Measurements from ENCODE around the gene PSG2.
"Not testable (repeated sequence)": the region's sequence is repeated elsewhere in the genome, so short reads cannot be mapped to it uniquely, and the experiment has no call there.

PSG2 gene

GRCh38 chr19:43124360-43124759 is 41.9 kb upstream of the PSG2 start:
- Histone ChIP-seq H3F3A (ENCODE audit: low read depth) (no peaks in the 10 kb centered on the region), H4K20me1 (ENCODE audit: insufficient read depth, low read length, poor library complexity, severe bottlenecking) (no peaks in the 10 kb centered on the region), H3K36me3 (ENCODE audit: insufficient read depth, low read length) (no peaks in the 10 kb centered on the region)

GRCh38 chr19:43120433-43121026 is 38.0 kb upstream of the PSG2 start:
- not testable (repeated sequence) for H3K27me3 ChIP-seq (ENCODE audit: insufficient read depth, low read length, poor library complexity, severe bottlenecking); H3K4me3 ChIP-seq (ENCODE audit: low read length, poor library complexity, severe bottlenecking); H3K4me1 ChIP-seq (ENCODE audit: insufficient read depth, low read length, poor library complexity, severe bottlenecking); H2AFZ ChIP-seq (ENCODE audit: low read length); H4K20me1 ChIP-seq (ENCODE audit: insufficient read depth, low read length, poor library complexity, severe bottlenecking); H3F3A ChIP-seq (ENCODE audit: low read depth); H3K9me3 ChIP-seq (ENCODE audit: insufficient read depth, low read depth, low read length); H3K36me3 ChIP-seq (ENCODE audit: insufficient read depth, low read length); H3K79me2 ChIP-seq (ENCODE audit: insufficient read depth, low read length); H3K9me2 ChIP-seq (replicated peaks; ENCODE audit: low read depth, low read length); H3K9ac ChIP-seq (ENCODE audit: low read depth, low read length, poor library complexity, severe bottlenecking); H3K4me2 ChIP-seq (ENCODE audit: low read depth, low read length, poor library complexity, severe bottlenecking)

More at GRCh38 chr19:43124360-43124759, 41.9 kb upstream of the PSG2 start:
- Histone ChIP-seq H2AFZ (ENCODE audit: low read length) (no peak overlapping the region), H3K9ac (ENCODE audit: low read depth, low read length, poor library complexity, severe bottlenecking) (no peak overlapping the region), H3K79me2 (ENCODE audit: insufficient read depth, low read length) (no peaks in the 10 kb centered on the region), H3K4me3 (ENCODE audit: low read length, poor library complexity, severe bottlenecking) (no peak overlapping the region), H3K9me2 (replicated peaks; ENCODE audit: low read depth, low read length) (no peaks in the 10 kb centered on the region), H3K27me3 (ENCODE audit: insufficient read depth, low read length, poor library complexity, severe bottlenecking) (no peaks in the 10 kb centered on the region), H3K4me2 (ENCODE audit: low read depth, low read length, poor library complexity, severe bottlenecking) (no peak overlapping the region), H3K4me1 (ENCODE audit: insufficient read depth, low read length, poor library complexity, severe bottlenecking) (no peaks in the 10 kb centered on the region), H3K9me3 (ENCODE audit: insufficient read depth, low read depth, low read length) (no peaks in the 10 kb centered on the region)
- TF ChIP-seq EZH2phosphoT487 (IDR thresholded peaks at IDR 0.05; ENCODE audit: borderline replicate concordance), result no peak
- peak; percentile 17; the same call in 1 of the 2 replicates for TF ChIP-seq CTCF (conservative IDR thresholded peaks at IDR 0.05; ENCODE audit: low read length)

- H3F3A ChIP-seq (ENCODE audit: low read depth); H4K20me1 ChIP-seq (ENCODE audit: insufficient read depth, low read length, poor library complexity, severe bottlenecking); H2AFZ ChIP-seq (ENCODE audit: low read length); H3K4me1 ChIP-seq (ENCODE audit: insufficient read depth, low read length, poor library complexity, severe bottlenecking); H3K4me3 ChIP-seq (ENCODE audit: low read length, poor library complexity, severe bottlenecking); H3K36me3 ChIP-seq (ENCODE audit: insufficient read depth, low read length); H3K9me2 ChIP-seq (replicated peaks; ENCODE audit: low read depth, low read length); H3K9ac ChIP-seq (ENCODE audit: low read depth, low read length, poor library complexity, severe bottlenecking); H3K27me3 ChIP-seq (ENCODE audit: insufficient read depth, low read length, poor library complexity, severe bottlenecking); H3K9me3 ChIP-seq (ENCODE audit: insufficient read depth, low read depth, low read length); H3K4me2 ChIP-seq (ENCODE audit: low read depth, low read length, poor library complexity, severe bottlenecking); H3K79me2 ChIP-seq (ENCODE audit: insufficient read depth, low read length): not testable (repeated sequence)
These were observed 37.0 kb upstream of the PSG2 start for GRCh38 chr19:43119526-43119925.

- H3K4me2 ChIP-seq (ENCODE audit: low read depth, low read length, poor library complexity, severe bottlenecking); H3K9me2 ChIP-seq (replicated peaks; ENCODE audit: low read depth, low read length); H3F3A ChIP-seq (ENCODE audit: low read depth); H3K36me3 ChIP-seq (ENCODE audit: insufficient read depth, low read length); H3K79me2 ChIP-seq (ENCODE audit: insufficient read depth, low read length); H3K27me3 ChIP-seq (ENCODE audit: insufficient read depth, low read length, poor library complexity, severe bottlenecking); H3K9me3 ChIP-seq (ENCODE audit: insufficient read depth, low read depth, low read length); H2AFZ ChIP-seq (ENCODE audit: low read length); H3K9ac ChIP-seq (ENCODE audit: low read depth, low read length, poor library complexity, severe bottlenecking); H3K4me3 ChIP-seq (ENCODE audit: low read length, poor library complexity, severe bottlenecking); H3K4me1 ChIP-seq (ENCODE audit: insufficient read depth, low read length, poor library complexity, severe bottlenecking); H4K20me1 ChIP-seq (ENCODE audit: insufficient read depth, low read length, poor library complexity, severe bottlenecking): not testable (repeated sequence)
These were observed 33.9 kb upstream of the PSG2 start for GRCh38 chr19:43116421-43116820.

GRCh38 chr19:43115548-43115947 is 33.0 kb upstream of the PSG2 start:
- not testable (repeated sequence) for H2AFZ ChIP-seq (ENCODE audit: low read length); H3K79me2 ChIP-seq (ENCODE audit: insufficient read depth, low read length); H3K4me3 ChIP-seq (ENCODE audit: low read length, poor library complexity, severe bottlenecking); H3K36me3 ChIP-seq (ENCODE audit: insufficient read depth, low read length); H3K9ac ChIP-seq (ENCODE audit: low read depth, low read length, poor library complexity, severe bottlenecking); H3K9me2 ChIP-seq (replicated peaks; ENCODE audit: low read depth, low read length); H3F3A ChIP-seq (ENCODE audit: low read depth); H3K4me2 ChIP-seq (ENCODE audit: low read depth, low read length, poor library complexity, severe bottlenecking); H3K27me3 ChIP-seq (ENCODE audit: insufficient read depth, low read length, poor library complexity, severe bottlenecking); H3K9me3 ChIP-seq (ENCODE audit: insufficient read depth, low read depth, low read length); H4K20me1 ChIP-seq (ENCODE audit: insufficient read depth, low read length, poor library complexity, severe bottlenecking); H3K4me1 ChIP-seq (ENCODE audit: insufficient read depth, low read length, poor library complexity, severe bottlenecking)

- H3K9ac ChIP-seq (ENCODE audit: low read depth, low read length, poor library complexity, severe bottlenecking); H2AFZ ChIP-seq (ENCODE audit: low read length); H3K4me2 ChIP-seq (ENCODE audit: low read depth, low read length, poor library complexity, severe bottlenecking); H4K20me1 ChIP-seq (ENCODE audit: insufficient read depth, low read length, poor library complexity, severe bottlenecking); H3K9me2 ChIP-seq (replicated peaks; ENCODE audit: low read depth, low read length); H3K27me3 ChIP-seq (ENCODE audit: insufficient read depth, low read length, poor library complexity, severe bottlenecking); H3K4me1 ChIP-seq (ENCODE audit: insufficient read depth, low read length, poor library complexity, severe bottlenecking); H3K9me3 ChIP-seq (ENCODE audit: insufficient read depth, low read depth, low read length); H3K4me3 ChIP-seq (ENCODE audit: low read length, poor library complexity, severe bottlenecking); H3K36me3 ChIP-seq (ENCODE audit: insufficient read depth, low read length); H3F3A ChIP-seq (ENCODE audit: low read depth); H3K79me2 ChIP-seq (ENCODE audit: insufficient read depth, low read length): not testable (repeated sequence)
These were observed 32.6 kb upstream of the PSG2 start for GRCh38 chr19:43115064-43115463.

GRCh38 chr19:43114626-43115025 is 32.1 kb upstream of the PSG2 start:
- H3K4me3 ChIP-seq (ENCODE audit: low read length, poor library complexity, severe bottlenecking); H3K9me2 ChIP-seq (replicated peaks; ENCODE audit: low read depth, low read length); H3K36me3 ChIP-seq (ENCODE audit: insufficient read depth, low read length); H4K20me1 ChIP-seq (ENCODE audit: insufficient read depth, low read length, poor library complexity, severe bottlenecking); H3K79me2 ChIP-seq (ENCODE audit: insufficient read depth, low read length); H2AFZ ChIP-seq (ENCODE audit: low read length); H3F3A ChIP-seq (ENCODE audit: low read depth); H3K27me3 ChIP-seq (ENCODE audit: insufficient read depth, low read length, poor library complexity, severe bottlenecking); H3K9me3 ChIP-seq (ENCODE audit: insufficient read depth, low read depth, low read length); H3K4me1 ChIP-seq (ENCODE audit: insufficient read depth, low read length, poor library complexity, severe bottlenecking); H3K9ac ChIP-seq (ENCODE audit: low read depth, low read length, poor library complexity, severe bottlenecking); H3K4me2 ChIP-seq (ENCODE audit: low read depth, low read length, poor library complexity, severe bottlenecking): not testable (repeated sequence)

All from Loucy (cell line).